CD4-positive, alpha-beta T cell treated with Interleukin-6 at 100 ng/mL for 8 hours (primary cell): ENCODE measurements around the gene MTX3.

ENCODE experiments used
- DNase-seq: peaks from one replicate; pipeline ENCODE4 v3.0.0-alpha.2; 2020; ENCODE audit warnings: mixed read lengths, low spot score

Gene MTX3

DNA sequence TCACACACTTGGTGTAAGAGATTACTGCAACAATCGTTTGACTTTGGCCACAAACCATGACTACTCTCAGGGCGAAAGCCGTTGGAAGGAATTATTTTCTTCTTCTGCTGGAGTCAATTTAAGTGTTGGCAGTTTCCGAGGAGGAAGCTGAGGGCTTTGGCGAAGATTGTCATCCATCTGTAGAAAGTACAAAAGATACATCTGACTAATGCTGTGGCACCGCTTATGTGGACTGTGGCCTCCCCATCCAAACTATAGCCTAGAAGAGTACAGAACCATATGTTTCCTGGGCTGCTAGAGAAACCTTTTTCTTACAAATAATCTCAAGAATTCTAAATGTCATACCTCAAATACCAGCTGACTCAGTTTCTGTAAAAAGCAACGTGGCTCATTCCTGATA, 7.4 kb downstream of the MTX3 start:
- DNase-seq = no peak

DNA sequence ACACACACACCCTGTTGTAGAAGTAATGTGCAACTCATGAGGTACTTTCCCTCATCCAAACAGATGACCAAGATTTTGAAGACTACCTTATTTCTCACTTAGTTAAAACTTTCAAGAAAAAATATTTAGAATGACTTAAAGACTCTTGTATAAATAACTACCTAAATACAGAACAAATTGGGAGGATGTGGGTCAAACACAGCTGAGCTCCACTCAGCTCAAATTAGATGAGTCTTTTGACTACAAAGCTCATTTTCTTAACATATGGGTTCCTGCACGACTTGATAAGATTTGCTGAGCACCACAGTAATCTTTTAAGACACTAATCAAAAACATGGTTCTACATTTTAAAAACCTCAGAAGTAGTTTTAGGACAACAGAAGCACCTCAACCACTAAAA, 8.9 kb downstream of the MTX3 start:
- DNase-seq = no peak

DNA sequence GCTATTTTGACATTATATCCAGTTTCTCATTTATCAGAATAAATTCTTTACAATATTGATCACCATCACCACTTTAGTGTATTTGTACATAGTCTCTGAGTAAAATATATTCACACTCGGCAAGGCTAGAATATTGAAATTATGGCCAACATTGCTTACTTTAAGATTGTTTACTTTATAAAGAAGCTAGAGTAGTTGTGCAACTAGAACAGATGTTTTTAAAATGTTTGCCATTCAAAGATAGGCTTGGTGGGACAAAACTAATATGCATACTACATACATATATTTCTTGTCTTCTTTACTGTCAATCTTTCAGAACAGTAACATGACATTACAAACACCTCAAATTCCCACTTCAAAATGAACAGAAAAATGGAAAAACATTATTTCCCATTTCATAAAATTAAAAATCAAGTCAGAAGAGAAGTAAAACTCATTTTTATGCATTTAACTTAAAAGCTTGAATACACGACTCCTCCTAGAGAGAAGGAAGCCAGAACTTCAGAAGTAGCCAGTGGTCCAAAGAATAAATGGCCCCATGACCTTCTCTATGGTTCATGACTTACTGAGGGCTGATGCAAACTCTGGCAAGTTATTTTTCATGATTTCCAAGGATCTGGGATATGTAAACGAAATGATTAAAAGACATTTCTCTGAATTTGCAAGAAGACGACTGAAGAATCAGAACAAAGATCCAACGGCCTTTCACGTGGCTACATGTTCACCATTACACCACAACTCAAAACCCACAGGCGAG, 14.1 kb downstream of the MTX3 start:
- DNase-seq = no peak

DNA sequence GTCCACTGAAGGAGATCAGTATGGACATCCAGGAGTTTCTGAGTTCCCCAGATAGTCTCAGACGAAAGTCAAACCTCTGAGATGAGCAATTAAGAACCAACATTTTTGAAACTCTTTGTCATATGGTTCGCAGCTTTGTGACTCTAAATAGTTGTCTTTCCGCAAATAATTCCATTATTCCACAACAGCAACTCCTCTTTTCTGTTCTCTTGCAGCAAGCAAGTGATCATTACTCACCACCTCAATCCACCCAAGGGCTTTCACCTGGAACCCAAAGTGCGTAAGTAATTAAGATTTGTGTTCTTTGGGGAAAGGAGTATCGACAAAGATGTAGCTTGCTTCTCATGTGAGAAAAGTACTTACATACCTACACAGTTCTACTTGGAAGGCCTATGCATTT, 15.6 kb downstream of the MTX3 start:
- DNase-seq = no peak

DNA sequence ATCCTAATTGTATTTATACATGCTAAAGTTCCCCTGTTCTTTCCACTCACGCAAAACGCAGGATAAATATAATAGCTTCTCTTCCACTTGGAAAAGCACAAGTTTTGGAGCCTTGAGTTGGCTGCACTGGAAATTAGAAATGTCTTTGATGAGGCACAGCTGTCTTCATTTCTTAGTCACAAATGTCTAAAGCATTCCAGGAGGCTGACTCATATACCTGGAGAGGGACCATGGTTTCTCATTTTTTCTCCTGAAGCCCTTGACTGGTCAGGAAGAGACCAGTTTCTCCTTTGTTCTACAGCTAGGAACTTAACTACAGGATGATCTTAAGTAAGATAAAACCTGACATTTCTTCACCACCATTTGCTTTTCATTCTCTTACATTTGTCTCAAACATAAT, 16.2 kb downstream of the MTX3 start:
- no peak for DNase-seq

DNA sequence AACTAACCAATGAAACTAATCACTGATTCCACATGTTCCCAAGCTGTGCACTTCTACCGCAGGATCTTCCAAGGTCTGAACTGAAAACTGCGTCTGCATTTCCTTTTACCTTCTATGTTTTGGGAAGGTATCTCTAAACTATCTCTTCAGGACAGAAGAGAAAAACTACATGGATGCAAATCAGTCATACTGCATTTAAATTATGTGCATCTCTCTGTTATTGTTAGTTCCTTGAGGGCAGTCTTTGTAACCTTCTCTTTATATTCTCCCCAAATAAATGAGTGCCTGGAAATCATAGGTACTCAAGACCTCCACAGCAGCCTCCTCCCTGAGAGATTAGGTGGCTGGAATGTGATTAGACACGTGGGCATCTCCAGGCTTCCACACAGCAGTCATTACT, 17.1 kb downstream of the MTX3 start:
- no peak for DNase-seq

DNA sequence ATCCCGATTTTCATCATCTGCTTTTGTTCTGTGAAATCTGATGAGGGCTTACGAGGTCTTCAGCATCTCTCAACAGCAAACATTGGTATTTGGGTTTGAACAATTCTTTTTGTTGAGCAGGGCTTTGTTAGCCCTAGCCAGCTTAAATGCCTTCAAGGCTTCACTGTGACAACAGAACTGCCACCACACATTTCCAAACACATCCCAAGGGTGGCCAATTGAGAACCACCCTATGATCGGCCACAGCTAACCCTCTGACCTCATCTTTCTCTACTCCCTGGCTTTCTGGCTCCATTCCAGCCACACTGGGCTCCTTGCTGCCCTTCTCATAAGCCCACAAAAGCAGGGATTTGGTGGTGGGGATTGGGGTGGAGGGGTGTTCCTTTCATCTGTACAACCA, 17.6 kb downstream of the MTX3 start:
- no peak for DNase-seq

DNA sequence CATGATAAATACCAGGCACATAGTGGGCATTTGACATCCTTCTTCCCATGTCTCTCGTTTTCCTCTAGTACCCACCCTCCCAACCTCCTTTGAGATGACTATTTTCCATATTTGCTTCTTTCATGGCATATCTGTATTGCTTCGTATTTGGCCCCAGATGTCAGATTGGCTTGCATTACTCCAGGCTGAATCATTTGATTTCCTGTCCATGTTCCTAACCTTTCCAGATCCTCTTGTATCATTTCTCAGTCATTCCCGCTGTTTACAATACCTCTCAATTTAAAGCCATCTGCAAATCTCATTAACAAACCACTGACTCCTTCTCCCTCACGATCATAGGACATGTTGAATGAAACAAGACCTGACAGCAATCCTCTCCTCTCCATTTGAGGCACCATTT, 19.9 kb downstream of the MTX3 start:
- DNase-seq = no peak

DNA sequence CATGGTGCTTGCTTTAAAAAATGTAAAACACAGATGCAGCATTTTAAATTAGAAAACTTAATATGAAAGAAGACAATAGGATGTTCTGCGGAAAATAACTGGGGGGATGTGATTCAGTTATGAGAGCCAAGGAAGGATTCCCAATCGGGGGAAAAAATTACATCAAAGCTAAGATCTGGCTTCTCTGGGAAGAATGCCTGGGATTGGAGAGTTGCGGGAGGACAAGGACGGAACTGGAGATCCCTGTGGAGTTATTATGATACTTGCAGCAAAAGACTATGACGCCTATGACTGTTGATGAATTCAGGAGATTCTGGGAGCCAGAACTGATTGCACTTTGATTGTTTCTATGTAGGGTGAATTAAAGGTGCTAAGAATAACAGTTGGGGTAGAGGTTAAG, 24.6 kb downstream of the MTX3 start:
- no peak for DNase-seq

DNA sequence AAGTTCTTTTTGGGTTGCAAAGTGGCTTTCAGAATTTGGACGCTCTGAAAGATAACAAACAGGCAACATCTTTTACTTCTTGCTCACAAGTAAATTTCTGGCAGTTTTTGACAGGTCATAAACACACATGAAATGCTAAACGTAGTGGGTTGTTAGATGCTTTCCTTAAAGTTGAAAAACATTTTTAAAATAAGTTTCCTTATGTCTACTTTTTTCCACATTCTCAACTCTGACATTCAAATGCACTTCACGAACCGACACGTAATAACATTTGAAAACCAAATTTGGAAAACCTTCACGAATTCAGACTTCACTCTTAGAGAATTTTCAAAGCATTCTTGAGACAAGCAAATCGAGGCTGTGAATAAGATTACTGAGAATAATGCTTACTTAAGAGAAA, 26.9 kb downstream of the MTX3 start:
- DNase-seq = no peak

DNA sequence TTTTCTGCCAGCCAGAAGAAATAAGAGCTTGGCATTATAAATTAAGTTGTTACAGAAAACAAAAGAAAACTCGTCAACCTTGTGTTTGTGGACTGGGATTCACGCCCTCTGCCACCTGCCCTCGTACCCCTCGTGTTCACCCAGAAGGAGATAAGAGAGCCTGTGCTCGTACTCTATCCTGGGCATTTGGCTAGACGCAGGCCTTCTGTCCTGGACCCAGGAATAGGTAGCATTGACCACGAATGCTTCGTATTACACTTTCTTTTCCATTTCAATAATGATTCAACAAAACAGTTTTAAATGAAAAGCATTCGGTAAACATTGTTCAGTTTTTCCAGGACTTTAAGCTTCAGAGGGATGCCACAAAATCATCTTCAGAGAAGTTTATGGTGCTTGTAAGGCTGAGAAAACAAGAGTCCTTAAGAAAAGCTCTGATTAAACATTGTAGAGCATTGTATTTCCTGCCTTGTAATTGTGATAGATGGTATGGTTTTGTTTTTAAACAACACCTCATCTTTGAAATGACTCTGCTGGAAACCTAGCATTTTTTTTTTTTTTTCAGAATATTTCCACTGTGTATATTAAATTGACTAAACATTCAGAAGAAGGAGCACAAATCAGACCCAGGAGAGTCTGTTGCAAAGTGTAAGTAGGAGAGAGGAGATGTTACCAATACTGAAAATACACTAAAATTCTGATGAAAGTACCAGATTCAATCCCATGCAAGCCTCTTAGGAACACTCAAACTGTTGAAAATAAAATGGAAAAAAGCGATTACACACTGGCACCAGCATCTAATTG, 27.6 kb downstream of the MTX3 start:
- DNase-seq = no peak

DNA sequence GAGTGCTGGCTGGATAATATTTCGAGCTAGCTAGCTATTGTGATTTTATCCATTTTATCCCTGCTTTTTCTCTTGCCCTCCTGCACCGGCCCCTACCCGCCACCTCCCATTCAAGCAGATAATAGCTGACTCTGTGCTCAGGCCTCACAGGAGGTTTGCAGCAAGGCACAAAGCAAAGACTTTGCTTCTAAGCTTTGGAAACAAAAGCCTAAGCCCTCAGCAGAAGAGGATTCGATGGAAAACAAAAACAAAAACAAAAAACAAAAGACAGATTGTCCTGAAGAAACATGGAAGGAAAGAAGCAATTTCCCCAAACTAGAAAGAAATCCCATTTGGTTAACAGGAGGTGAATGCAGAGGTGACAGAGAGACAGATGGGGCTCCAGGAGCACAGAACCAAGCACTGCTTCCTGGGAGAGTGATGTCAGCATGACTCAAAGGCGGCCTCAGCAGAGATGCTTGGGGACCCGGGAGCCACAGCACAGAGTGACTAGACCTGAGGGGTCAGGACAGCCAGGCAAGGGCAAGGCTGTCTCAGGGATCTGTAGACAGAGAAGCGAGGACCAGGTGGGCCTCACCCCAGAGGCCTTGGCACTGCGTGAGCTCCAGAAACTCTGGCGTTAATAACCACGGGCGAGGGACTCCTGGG, 28.4 kb downstream of the MTX3 start:
- no peak for DNase-seq

DNA sequence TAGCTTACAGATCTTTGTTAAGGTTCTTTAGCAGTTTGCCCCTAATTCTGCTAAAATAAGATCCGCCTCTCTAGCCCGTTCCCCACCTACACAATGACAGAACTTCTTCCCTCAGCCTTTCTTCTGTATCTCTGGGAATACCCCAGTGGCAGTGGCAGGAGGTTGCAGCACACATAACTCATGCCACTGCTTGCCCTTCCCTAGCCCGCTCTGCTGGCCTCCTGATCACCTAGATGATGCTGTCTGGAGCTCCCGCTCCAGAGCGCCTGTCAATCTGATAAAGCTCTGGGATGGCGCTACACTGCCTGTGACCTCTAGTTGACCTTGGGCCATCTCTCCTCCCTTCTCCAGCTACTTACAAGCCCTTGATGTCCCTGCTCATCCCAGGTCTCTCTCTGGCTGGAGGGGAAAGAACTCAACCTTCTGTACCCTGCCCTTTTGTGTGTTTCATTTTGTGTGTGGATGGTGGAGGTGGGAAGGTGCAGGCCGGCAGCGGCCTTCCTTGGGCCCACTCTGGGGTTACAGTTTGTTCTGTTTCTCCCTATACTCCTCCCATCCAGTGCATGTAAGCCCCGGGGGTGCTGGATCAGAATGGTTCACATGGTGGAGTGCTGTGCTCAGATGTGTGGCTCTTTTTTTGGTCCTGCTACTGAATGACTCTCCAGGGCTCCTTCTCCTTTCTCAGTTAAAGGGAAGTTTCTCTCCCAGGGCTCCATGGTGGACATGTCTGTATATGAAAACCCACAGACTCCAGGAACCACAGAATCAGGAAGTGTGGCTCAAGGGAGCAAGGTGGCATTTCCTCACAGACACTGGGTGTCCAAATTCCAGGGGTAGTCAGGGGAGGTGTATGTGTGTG, 29.1 kb downstream of the MTX3 start:
- DNase-seq = no peak

DNA sequence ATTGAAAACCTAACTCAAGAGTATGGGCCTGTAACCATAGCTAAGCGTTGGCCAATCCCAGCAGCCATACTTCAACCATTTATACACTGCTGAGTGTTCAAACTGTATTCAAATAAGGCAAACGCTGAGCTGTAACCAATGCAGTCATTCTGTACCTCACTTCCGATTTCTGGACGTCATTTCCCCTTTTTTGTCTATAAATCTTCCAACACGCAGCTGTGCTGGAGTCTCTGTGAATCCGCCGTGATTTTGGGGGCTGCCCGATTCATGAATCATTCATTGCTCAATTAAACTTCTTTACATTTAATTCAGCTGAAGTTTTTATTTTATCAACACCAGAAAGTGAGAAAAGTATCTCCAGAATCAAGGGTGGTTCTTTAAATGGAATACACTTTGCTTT, 31.7 kb downstream of the MTX3 start:
- no peak for DNase-seq

DNA sequence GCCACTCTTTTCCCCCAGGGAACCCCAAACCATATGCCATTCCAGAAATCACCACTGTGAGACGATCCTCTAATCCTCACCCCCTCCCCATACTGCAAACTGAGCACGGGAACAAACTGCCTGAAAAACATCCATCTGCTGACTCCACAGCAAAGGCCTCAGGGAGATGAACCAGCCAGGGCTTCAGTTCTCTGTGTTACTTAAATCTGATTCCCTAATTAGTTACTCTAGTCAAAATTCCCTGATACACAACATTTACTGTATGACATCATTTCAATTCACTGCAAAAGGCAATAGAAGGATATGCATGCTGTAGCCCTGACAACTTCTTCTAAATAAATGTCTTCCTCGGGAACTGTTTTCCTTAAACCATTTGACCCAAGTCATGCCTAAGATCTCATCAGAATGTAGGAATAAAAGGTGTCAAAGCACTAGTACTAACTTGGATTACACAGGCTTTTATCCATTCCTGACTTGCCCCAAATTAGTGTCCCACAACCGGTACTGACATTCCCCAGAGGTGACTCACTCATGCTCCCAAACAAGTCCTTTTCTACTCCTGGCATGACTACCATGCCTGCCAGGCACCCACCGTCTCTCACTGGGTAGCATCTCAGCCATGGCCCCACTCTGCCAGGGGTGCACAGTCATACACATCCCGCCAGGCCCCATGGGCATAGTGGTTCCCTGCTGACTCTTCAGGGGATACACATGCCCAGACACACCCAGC, 35.0 kb downstream of the MTX3 start:
- no peak for DNase-seq

DNA sequence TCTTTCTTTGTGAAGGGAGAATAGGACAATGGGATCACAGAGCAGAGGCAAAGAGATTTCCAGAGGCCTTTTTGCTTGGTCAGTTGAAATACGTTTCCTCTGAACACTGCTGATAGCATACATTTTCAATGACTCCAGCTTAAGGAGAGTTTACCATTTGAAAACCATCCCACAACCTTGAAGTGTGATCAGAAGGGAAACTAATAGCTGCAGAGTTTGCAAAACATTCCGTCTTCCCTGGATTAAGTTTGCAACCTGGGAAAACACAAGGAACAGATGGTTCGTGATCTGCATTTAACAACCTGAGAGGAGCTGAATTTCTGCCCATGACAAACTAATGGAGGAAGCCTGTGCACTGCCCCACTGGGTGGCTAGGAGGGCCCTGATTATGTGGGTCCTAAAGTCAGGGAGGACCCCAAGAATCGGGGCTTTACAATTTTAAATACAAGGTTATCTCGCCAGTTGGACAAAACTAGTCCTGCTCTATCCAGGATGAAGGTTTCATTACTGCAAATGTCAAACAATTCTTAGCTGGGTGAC, 35.6 kb downstream of the MTX3 start:
- no peak for DNase-seq

DNA sequence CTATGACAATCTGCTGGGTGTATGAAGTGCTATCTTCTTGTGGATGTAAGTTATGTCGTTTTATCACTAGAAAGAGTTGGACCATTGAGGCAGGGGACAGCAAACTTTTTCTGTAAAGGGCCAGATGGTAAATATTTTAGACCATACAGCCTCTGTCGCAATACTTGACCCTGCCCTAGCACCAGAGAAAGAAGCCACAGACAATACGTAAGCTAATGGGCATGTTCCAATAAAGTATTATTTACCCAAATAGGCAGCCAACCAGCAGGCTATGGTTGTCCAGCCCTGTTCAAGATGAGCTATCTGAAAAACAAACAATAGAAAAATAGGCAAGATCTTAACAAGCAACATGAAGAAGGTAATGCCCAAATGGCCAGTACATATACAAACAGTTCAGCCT, 36.4 kb downstream of the MTX3 start:
- DNase-seq = no peak

DNA sequence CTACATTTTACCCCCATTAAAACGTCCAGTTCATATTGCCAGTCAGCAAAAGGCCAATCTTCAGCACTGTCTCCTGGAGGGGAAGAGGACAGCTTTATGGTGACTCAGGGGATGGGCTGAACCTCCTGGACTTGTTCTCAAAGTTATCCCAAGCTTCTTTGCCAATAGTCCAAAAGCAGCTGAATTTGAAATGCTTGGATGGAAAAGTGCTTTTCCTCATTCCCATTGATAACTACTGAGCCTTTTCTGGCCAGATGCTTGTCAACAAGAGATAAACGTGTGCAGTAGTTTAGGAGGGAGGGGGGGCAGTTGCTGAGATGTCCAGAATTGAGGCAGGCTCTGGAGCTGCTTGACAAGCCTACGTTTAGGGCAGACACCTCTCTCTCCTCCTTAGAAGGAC, 43.5 kb downstream of the MTX3 start:
- no peak for DNase-seq

DNA sequence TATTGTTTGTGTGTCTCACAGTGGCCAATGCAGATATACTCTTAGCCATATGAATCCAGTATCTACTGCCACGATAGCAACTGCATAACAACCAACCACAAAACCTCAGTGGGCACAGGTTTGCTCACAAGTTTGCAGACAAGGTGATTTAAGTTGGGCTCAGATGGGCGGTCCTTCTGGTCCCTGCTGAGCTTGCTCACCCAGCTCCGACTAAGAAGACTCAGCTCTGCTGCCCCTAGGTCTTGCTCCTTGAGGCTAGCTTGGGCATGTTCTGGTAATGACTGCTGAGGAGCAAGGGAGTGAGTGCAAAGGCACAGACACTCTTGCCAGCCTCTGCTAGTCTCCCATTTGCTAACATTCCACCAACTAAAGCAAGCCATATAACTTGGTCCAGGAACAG, 52.6 kb downstream of the MTX3 start:
- no peak for DNase-seq

DNA sequence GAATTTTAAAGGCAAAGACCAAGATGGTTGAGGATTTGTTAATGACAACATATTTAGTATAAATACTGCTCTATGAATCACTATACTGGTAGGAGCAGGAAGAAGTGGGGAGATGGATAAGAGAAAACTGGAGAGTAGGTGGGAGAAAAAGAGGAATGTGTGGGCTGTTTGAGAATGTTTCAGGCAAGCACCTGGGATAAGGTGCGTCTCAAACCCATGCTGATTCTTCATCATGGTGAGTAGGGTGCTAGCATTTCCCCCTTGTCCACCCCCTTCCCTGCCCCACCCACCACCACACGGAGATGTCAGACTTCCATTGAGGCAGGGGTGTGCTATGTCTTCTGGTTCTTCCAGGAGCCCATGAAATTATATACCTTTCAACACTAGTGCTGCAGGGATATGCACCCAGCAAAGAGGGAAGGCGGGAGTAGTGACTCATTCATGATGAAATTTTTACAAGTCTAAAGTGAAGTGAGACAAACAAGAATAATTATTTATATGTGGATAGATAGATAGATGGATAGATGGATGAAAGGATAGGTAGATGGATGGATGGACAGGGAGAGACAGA, 54.3 kb downstream of the MTX3 start:
- DNase-seq = no peak
